ENCODE results near the gene MACROD2.

DNA sequence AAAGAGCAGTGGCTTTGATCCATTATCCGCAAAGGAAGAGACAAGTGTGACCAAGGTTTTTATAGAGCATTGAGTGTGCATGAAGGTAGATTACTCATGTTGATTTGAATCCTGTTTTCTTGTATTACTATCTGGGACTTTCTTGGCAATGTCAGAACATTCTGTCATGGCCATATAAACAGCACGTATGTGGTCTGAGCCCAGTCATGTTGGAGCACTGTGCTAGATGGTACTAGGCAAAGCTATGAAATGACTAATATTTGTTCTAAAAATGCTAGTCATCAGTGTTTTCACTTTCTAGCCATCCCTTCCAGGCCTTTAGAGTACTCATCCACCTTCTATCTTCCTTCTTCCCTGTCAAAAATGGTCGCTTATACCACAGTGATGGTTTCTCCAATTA is 620.7 kb downstream of the MACROD2 start:
- TF ChIP-seq, protein P1, sequence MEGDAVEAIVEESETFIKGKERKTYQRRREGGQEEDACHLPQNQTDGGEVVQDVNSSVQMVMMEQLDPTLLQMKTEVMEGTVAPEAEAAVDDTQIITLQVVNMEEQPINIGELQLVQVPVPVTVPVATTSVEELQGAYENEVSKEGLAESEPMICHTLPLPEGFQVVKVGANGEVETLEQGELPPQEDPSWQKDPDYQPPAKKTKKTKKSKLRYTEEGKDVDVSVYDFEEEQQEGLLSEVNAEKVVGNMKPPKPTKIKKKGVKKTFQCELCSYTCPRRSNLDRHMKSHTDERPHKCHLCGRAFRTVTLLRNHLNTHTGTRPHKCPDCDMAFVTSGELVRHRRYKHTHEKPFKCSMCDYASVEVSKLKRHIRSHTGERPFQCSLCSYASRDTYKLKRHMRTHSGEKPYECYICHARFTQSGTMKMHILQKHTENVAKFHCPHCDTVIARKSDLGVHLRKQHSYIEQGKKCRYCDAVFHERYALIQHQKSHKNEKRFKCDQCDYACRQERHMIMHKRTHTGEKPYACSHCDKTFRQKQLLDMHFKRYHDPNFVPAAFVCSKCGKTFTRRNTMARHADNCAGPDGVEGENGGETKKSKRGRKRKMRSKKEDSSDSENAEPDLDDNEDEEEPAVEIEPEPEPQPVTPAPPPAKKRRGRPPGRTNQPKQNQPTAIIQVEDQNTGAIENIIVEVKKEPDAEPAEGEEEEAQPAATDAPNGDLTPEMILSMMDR (conservative IDR thresholded peaks at IDR 0.05 in 1 of 2, IDR thresholded peaks at IDR 0.05 in 1 of 2; ENCODE audit: extremely low read depth in 1 of 2, insufficient read depth in 1 of 2, low read depth in 1 of 2, low read length in 2 of 2), result no peak
- no peak for TF ChIP-seq EZH2 (IDR thresholded peaks at IDR 0.05; ENCODE audit: borderline replicate concordance, low read length)

All from mammary epithelial cell (primary cell).